Mucosa of descending colon (tissue), 3 donors: ENCODE measurements around the gene LRRC25. TPM values are rescaled to one million over a fixed set of nuclear protein-coding genes. Genes with fewer than 3 reads are reported as not detected.
A peak's percentile ranks its signal among the peaks of the same experiment; 100 is the strongest.

Experiments
- ATAC-seq: fragments of 200-7000 bp; cut with Tn5 transposase; one replicate; pipeline ENCODE4 v1.9.1; 2020; ENCODE audit warnings: mild to moderate bottlenecking, moderate library complexity
- DNase-seq, 3 donors: peaks; one replicate each; pipeline ENCODE4 v3.0.0-alpha.2; 2020
- H3K36me3 ChIP-seq: fragments of 200-600 bp; one replicate; pipeline ENCODE4 v1.8.0; 2021; ENCODE audit warnings: low read depth, mild to moderate bottlenecking
- H3K4me1 ChIP-seq: fragments of 200-600 bp; one replicate; pipeline ENCODE4 v1.8.0; 2021; ENCODE audit warnings: low read depth, mild to moderate bottlenecking
- H3K4me3 ChIP-seq: fragments of 200-600 bp; one replicate; pipeline ENCODE4 v1.8.0; 2021; ENCODE audit warnings: mild to moderate bottlenecking
- H3K9me3 ChIP-seq: fragments of 200-600 bp; one replicate; pipeline ENCODE4 v1.8.0; 2021; ENCODE audit warnings: mild to moderate bottlenecking
- CTCF ChIP-seq: fragments of 200-600 bp; IDR thresholded peaks from one replicate; pipeline ENCODE4 v1.8.0; 2022; ENCODE audit warnings: antibody characterized with exemption, mild to moderate bottlenecking
- intact Hi-C, 2 donors: fragments of 100-400 bp; cut with DNase I in 1 of 2; cut with micrococcal nuclease in 1 of 2; formaldehyde crosslinking; loops; one replicate each; pipeline versions ENCODE4 v1.11.0 to v1.11.1; 2022; cut with DNase I, micrococcal nuclease
- total RNA-seq, 3 donors: library from RNA; stranded (reverse); fragmentation: NEBNext Ultra II Directional in 2 of 3; extraction: Animal tissue kit (Norgen Biotek cat#: 25700) in 2 of 3; gene quantifications; one replicate each; pipeline versions ENCODE4 v1.2.1 to v1.2.4, GENCODE V29; 2021 to 2023
- donor health status: DM: no; HTN: no; CAD: no; lungs with moderate emphysema.
- donor health status: DM: no; HTN: no; CAD: no.
- donor health status: DM: no; HTN: yes; CAD: no.

LRRC25 gene
- total RNA-seq, 3 donors from 2014 or later, result 2.1 to 8.8 (median 5.8) TPM

- no peaks in the 10 kb centered on the region for H3K9me3 ChIP-seq
- intact Hi-C loops, result no loop called here
- TF ChIP-seq CTCF, result no peak
- ATAC-seq, result peak; percentile 32
- no peak within 1 kb of the TSS for H3K4me3 ChIP-seq
- no peaks in the 10 kb centered on the region for H3K36me3 ChIP-seq
- DNase-seq, result peak; percentile 55 to 79 (median 73)
- peaks cover 18% of the 10 kb centered on the region for H3K4me1 ChIP-seq
Measured at GRCh38 chr19:18437491-18438330, 40.3 kb upstream of the LRRC25 start, which contains the start of gene ISYNA1. ISYNA1 (minus strand) TSS chr19:18438133; CDS start chr19:18437979, 154 bp downstream.

GRCh38 chr19:18436671-18437490 is 39.5 kb upstream of the LRRC25 start:
- Histone ChIP-seq H3K4me3 (no peak overlapping the region), H3K36me3 (no peaks in the 10 kb centered on the region), H3K9me3 (no peaks in the 10 kb centered on the region), H3K4me1 (peaks cover 20% of the 10 kb centered on the region)
- DNase-seq (peak; percentile 81 to 90 (median 85)), ATAC-seq (peak; percentile 60)
- no peak for TF ChIP-seq CTCF
- intact Hi-C loops, result no loop called here

GRCh38 chr19:18435842-18436670 is 38.6 kb upstream of the LRRC25 start:
- TF ChIP-seq CTCF, result no peak

GRCh38 chr19:18435178-18435841 is 37.9 kb upstream of the LRRC25 start:
- no peak for TF ChIP-seq CTCF
- H3K36me3 ChIP-seq, result no peaks in the 10 kb centered on the region
- ATAC-seq, result no peak

More at GRCh38 chr19:18435842-18436670, 38.6 kb upstream of the LRRC25 start:
- no peaks in the 10 kb centered on the region for H3K9me3 ChIP-seq
- peaks cover 20% of the 10 kb centered on the region for H3K4me1 ChIP-seq
- DNase-seq (peak in 1 of 3 donors; percentile 41), ATAC-seq (no peak)
- H3K36me3 ChIP-seq, result no peaks in the 10 kb centered on the region
- intact Hi-C loops, result no loop called here
- no peak overlapping the region for H3K4me3 ChIP-seq

More at GRCh38 chr19:18435178-18435841, 37.9 kb upstream of the LRRC25 start:
- Histone ChIP-seq H3K9me3 (no peaks in the 10 kb centered on the region), H3K4me1 (peaks cover 20% of the 10 kb centered on the region), H3K4me3 (no peak overlapping the region)
- intact Hi-C loops, result no loop called here
- peak in 2 of 3 donors; percentile 44 to 69 for DNase-seq
